GM19455 (cell line): ENCODE data around the gene FAM234A.

ENCODE experiments used
- ATAC-seq: cut with Tn5 transposase; IDR thresholded peaks from one replicate; pipeline ENCODE4 v1.9.1; 2021; ENCODE audit not compliant: unreplicated experiment

Gene FAM234A

GRCh38 chr16:280552-280951 is 45.9 kb downstream of the FAM234A start, which contains the start of gene ARHGDIG:
TSS of gene ARHGDIG (plus strand) at chr16:280591. CDS start at chr16:280681, 90 bp downstream.
- ATAC-seq, result no peak

- ATAC-seq, result no peak
These were observed 46.5 kb downstream of the FAM234A start for GRCh38 chr16:280991-281659.

GRCh38 chr16:281660-282255 is 47.1 kb downstream of the FAM234A start:
- ATAC-seq, result no peak

GRCh38 chr16:282491-282890 is 47.9 kb downstream of the FAM234A start:
- ATAC-seq, result no peak

GRCh38 chr16:283033-283805 is 48.6 kb downstream of the FAM234A start, which contains the start of gene PDIA2:
TSS of gene PDIA2 (plus strand) at chr16:283164. CDS start at chr16:283170, 6 bp downstream.
- ATAC-seq, result no peak

GRCh38 chr16:284204-285120 is 49.8 kb downstream of the FAM234A start:
- no peak for ATAC-seq

- no peak for ATAC-seq
These were observed 50.8 kb downstream of the FAM234A start for GRCh38 chr16:285146-286055.

- no peak for ATAC-seq
These were observed 52.1 kb downstream of the FAM234A start for GRCh38 chr16:286491-287297.

- ATAC-seq, result no peak
These were observed 52.7 kb downstream of the FAM234A start for GRCh38 chr16:287298-287811.

GRCh38 chr16:287981-288920 is 53.6 kb downstream of the FAM234A start:
- no peak for ATAC-seq

GRCh38 chr16:289395-289997 is 54.9 kb downstream of the FAM234A start:
- ATAC-seq, result no peak

- no peak for ATAC-seq
These were observed 55.5 kb downstream of the FAM234A start for GRCh38 chr16:290015-290680.

GRCh38 chr16:290681-291405 is 56.2 kb downstream of the FAM234A start:
- ATAC-seq, result no peak

- no peak for ATAC-seq
These were observed 56.9 kb downstream of the FAM234A start for GRCh38 chr16:291539-291938.

- ATAC-seq, result no peak
These were observed 58.6 kb downstream of the FAM234A start for GRCh38 chr16:293043-293775.
